CD8-positive, alpha-beta memory T cell (primary cell): ENCODE data around the gene ANKRD13D. TPM values are rescaled to one million over a fixed set of nuclear protein-coding genes. Genes with fewer than 3 reads are reported as not detected.

Experiments used
- CTCF ChIA-PET: fragments of 350-600 bp; sonication (Branson Sonifier 250); formaldehyde crosslinking; loops from one replicate; lab custom pipeline; 2021; ENCODE audit warnings: antibody characterized with exemption; lab: Charles Lee
- POLR2A ChIA-PET: fragments of 350-600 bp; sonication (Branson Sonifier 250); formaldehyde crosslinking; loops from one replicate; lab custom pipeline; 2021; ENCODE audit warnings: antibody characterized with exemption; lab: Charles Lee
- DNase-seq, 5 donors: peaks; one replicate each; pipeline versions ENCODE4 v3.0.0 to v3.0.0-alpha.2; 2020 to 2022; ENCODE audit warnings: mixed read lengths in 1 of 5
- H3K27ac ChIP-seq: one replicate; pipeline ENCODE4 v1.7.0; 2013; ENCODE audit warnings: low read depth, mild to moderate bottlenecking, low read length, moderate library complexity
- H3K27me3 ChIP-seq: 2 replicates; pipeline ENCODE4 v1.7.0; 2013; ENCODE audit warnings: low read length, mild to moderate bottlenecking; ENCODE audit not compliant: insufficient read depth, poor library complexity, severe bottlenecking
- H3K36me3 ChIP-seq: 2 replicates; pipeline ENCODE4 v1.7.0; 2013; ENCODE audit warnings: mild to moderate bottlenecking, low read length, moderate library complexity; ENCODE audit not compliant: insufficient read depth
- H3K4me1 ChIP-seq: 2 replicates; pipeline ENCODE4 v1.7.0; 2013; ENCODE audit warnings: mild to moderate bottlenecking, low read length, moderate library complexity; ENCODE audit not compliant: insufficient read depth
- H3K4me3 ChIP-seq: 2 replicates; pipeline ENCODE4 v1.7.0; 2013; ENCODE audit warnings: mild to moderate bottlenecking, low read length
- H3K9me3 ChIP-seq: 2 replicates; pipeline ENCODE4 v1.7.0; 2013; ENCODE audit warnings: mild to moderate bottlenecking, low read length
- H3K27ac Mint-ChIP-seq, 8 donors: one replicate each; pipeline ENCODE4 v1.8.0; 2020 to 2021; ENCODE audit warnings: mixed read lengths in 8 of 8, mild to moderate bottlenecking in 6 of 8, inconsistent platforms in 3 of 8, moderate library complexity in 3 of 8
- H3K27me3 Mint-ChIP-seq, 2 donors: one replicate each; pipeline ENCODE4 v1.8.0; 2020 to 2021; ENCODE audit warnings: mixed read lengths in 2 of 2, mild to moderate bottlenecking in 1 of 2, moderate library complexity in 1 of 2
- H3K36me3 Mint-ChIP-seq, 3 donors: one replicate each; pipeline ENCODE4 v1.8.0; 2020 to 2021; ENCODE audit warnings: mixed read lengths in 3 of 3, inconsistent platforms in 1 of 3, mild to moderate bottlenecking in 1 of 3
- H3K4me1 Mint-ChIP-seq, 3 donors: one replicate each; pipeline ENCODE4 v1.8.0; 2020 to 2021; ENCODE audit warnings: mixed read lengths in 3 of 3, inconsistent platforms in 1 of 3, mild to moderate bottlenecking in 1 of 3
- H3K4me3 Mint-ChIP-seq, 7 donors: one replicate each; pipeline ENCODE4 v1.8.0; 2020 to 2021; ENCODE audit warnings: mixed read lengths in 7 of 7, mild to moderate bottlenecking in 6 of 7, moderate library complexity in 4 of 7, inconsistent platforms in 2 of 7
- H3K9me3 Mint-ChIP-seq, 5 donors: one replicate each; pipeline ENCODE4 v1.8.0; 2020 to 2022; ENCODE audit warnings: mixed read lengths in 5 of 5, mild to moderate bottlenecking in 3 of 5, moderate library complexity in 2 of 5, inconsistent platforms in 1 of 5
- polyA plus RNA-seq: library from polyadenylated mRNA; unstranded; fragments of 300-500 nt; fragmentation: Illumina TruSeq; gene quantifications from one replicate; pipeline ENCODE4 v1.2.3, GENCODE V29; 2021
- total RNA-seq, 2 experiments: library from RNA; stranded (reverse); gene quantifications; one replicate each; pipeline ENCODE4 v1.2.3, GENCODE V29; 2021

Gene ANKRD13D
- total and polyA plus RNA-seq, 3 experiments from 2014 or later: 23.9 to 90.1 (median 84.9) TPM

DNA sequence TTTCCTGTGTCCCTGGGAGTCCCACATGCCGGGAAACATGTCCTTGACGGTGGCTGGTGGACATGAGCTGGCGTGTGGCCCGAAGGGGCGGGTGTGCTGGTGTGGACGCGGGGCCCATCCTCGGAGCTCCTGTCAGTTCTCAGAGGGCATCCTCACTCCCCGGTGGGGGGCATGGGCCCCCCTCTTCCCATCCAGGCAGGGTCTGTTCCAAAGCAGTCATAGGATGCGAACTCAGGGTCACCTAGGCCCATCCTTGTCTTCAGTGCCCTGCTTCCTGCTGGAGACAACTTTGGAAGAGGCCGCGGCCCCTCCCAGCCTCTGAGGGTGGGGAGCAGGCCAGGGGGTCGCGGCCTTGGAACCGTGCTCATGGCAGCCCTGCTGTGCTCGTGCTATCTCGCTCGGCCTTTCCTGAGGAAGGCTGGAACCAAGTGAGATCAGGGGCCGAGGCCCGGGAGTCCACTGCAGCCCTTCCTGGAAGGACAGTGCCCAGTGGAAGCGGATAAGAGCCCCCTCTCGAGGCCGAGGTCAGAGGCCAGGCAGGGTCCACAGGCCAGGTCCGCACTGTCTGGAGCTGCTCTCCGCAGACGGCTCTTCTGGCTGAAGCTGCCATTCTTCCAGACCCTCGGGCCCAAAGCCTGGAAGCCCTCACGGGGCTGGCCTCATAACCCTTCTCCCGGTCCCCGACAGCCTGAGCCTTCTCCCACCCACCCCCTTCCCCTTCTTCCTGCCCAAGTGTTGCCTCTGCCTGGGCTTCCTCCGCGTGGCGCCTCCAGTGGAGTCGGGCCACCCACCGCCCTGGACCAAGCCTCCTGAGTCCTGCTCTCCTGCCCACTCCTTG lies 14.1 kb upstream of the ANKRD13D start:
- Mint-ChIP-seq H3K27ac (peak overlapping the region; percentile 86 to 99 (median 98)), H3K36me3 (peaks cover 0 to 72% (median 5%) of the 10 kb centered on the region in 3 donors), H3K9me3 (peaks cover 0 to 3% (median 0%) of the 10 kb centered on the region in 5 donors), H3K4me3 (peak overlapping the region; percentile 59 to 90 (median 80)), H3K27me3 (peaks cover 0 to 2% of the 10 kb centered on the region in 2 donors), H3K4me1 (peaks cover 79 to 97% (median 88%) of the 10 kb centered on the region in 3 donors)
- Histone ChIP-seq H3K27me3 (no peaks in the 10 kb centered on the region), H3K9me3 (no peaks in the 10 kb centered on the region), H3K4me3 (no peak overlapping the region), H3K27ac (peak overlapping the region; percentile 24), H3K4me1 (peaks cover 100% of the 10 kb centered on the region), H3K36me3 (peaks cover 32% of the 10 kb centered on the region)
- peak in 1 of 5 donors; percentile 45 for DNase-seq
- ChIA-PET POLR2A (interaction anchor here (12.9 kb wide), 1 partner anchor 14 kb away, joined by 283 read pairs; the partner anchor contains the start of gene ANKRD13D), CTCF (interaction anchor here (1.5 to 2.2 kb wide), 2 partner anchors 12 to 42 kb away, joined by 4 to 5 read pairs; no protein-coding TSS in a partner anchor)

- Histone ChIP-seq H3K27me3 (no peaks in the 10 kb centered on the region), H3K4me1 (peaks cover 100% of the 10 kb centered on the region), H3K36me3 (peaks cover 38% of the 10 kb centered on the region), H3K4me3 (peak overlapping the region; percentile 62), H3K27ac (peak overlapping the region; percentile 47), H3K9me3 (no peaks in the 10 kb centered on the region)
- Mint-ChIP-seq H3K27ac (peak overlapping the region; percentile 86 to 99 (median 98)), H3K4me3 (peak overlapping the region; percentile 75 to 89 (median 81)), H3K36me3 (peaks cover 0 to 73% (median 6%) of the 10 kb centered on the region in 3 donors), H3K27me3 (peaks cover 0 to 2% of the 10 kb centered on the region in 2 donors), H3K9me3 (peaks cover 0 to 2% (median 0%) of the 10 kb centered on the region in 5 donors), H3K4me1 (peaks cover 76 to 93% (median 84%) of the 10 kb centered on the region in 3 donors)
- CTCF ChIA-PET: interaction anchor here (1.0 to 2.7 kb wide), 4 partner anchors 8 to 42 kb away, joined by 4 to 11 read pairs (median 4); no protein-coding TSS in a partner anchor
- POLR2A ChIA-PET: interaction anchor here (0.8 to 12.9 kb wide), 2 partner anchors 13 to 209 kb away, joined by 3 to 283 read pairs; partner anchors contain the start of gene ANKRD13D
- DNase-seq: peak in 2 of 5 donors; percentile 52 to 59
Measured at GRCh38 chr11:67275606-67276409, 13.3 kb upstream of the ANKRD13D start.

GRCh38 chr11:67276781-67277230 lies 12.3 kb upstream of the ANKRD13D start:
- peaks cover 66 to 83% (median 74%) of the 10 kb centered on the region in 3 donors for H3K4me1 Mint-ChIP-seq
- H3K27ac Mint-ChIP-seq: peak overlapping the region; percentile 86 to 99 (median 98)
- POLR2A ChIA-PET: interaction anchor here (1.0 to 12.9 kb wide), 7 partner anchors 9 to 41 kb away, joined by 3 to 283 read pairs (median 6); partner anchors contain the start of genes ANKRD13D, GRK2 and SSH3
- Histone ChIP-seq H3K27me3 (no peaks in the 10 kb centered on the region), H3K36me3 (peaks cover 48% of the 10 kb centered on the region), H3K4me3 (peak overlapping the region; percentile 62), H3K9me3 (no peaks in the 10 kb centered on the region), H3K27ac (peak overlapping the region; percentile 89), H3K4me1 (peaks cover 92% of the 10 kb centered on the region)
- peak in 2 of 5 donors; percentile 55 to 65 for DNase-seq
- no peaks in the 10 kb centered on the region for H3K27me3 Mint-ChIP-seq
- CTCF ChIA-PET: interaction anchor here (0.9 to 3.5 kb wide), 11 partner anchors 9 to 137 kb away, joined by 3 to 33 read pairs (median 7); partner anchors contain the start of genes ANKRD13D, GRK2 and POLD4
- peak overlapping the region; percentile 75 to 89 (median 81) for H3K4me3 Mint-ChIP-seq
- H3K36me3 Mint-ChIP-seq: peaks cover 0 to 73% (median 4%) of the 10 kb centered on the region in 3 donors
- H3K9me3 Mint-ChIP-seq: peaks cover 0 to 2% (median 0%) of the 10 kb centered on the region in 5 donors

DNA sequence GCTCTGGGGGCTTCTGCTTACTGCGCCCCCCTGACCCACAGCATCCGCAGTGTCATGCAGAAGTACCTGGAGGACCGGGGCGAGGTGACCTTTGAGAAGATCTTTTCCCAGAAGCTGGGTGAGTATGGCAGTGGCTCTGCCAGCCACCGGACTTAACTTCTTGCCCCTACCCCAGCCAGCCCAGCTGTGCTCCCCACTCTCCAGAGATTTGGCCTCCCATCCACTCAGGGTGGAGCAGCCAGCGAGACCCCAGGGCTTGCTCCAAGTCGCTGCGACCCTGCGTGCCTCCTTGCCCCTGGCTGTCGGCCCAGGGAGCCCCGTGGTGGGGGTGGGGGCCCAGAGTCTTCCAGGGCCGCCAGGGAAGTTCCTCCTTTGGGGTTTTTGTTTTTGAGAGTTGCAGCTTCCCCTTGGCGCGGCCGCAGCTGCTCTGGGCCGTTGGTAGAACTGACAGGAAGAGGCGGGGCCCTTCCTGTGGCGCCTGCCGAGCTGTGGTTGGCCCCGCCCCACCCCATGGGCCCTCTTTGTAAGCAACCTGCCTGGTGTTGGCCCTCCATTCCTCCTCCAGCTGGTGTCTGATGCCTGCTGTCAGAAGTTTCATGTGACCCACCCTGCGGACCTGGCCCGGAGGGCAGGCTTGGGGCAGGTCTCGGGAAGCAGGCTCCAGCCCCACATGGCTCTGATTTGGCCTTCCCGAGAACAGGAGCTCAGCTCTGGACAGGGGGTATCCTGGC lies 11.7 kb upstream of the ANKRD13D start:
- CTCF ChIA-PET: interaction anchor here (0.8 to 3.5 kb wide), 13 partner anchors 9 to 197 kb away, joined by 3 to 33 read pairs (median 7); partner anchors contain the start of genes ANKRD13D, GRK2 and POLD4
- Histone ChIP-seq H3K9me3 (no peaks in the 10 kb centered on the region), H3K4me1 (peaks cover 88% of the 10 kb centered on the region), H3K4me3 (peak overlapping the region; percentile 62), H3K27ac (peak overlapping the region; percentile 89), H3K27me3 (no peaks in the 10 kb centered on the region), H3K36me3 (peaks cover 54% of the 10 kb centered on the region)
- peak overlapping the region; percentile 75 to 89 (median 81) for H3K4me3 Mint-ChIP-seq
- peaks cover 61 to 79% (median 68%) of the 10 kb centered on the region in 3 donors for H3K4me1 Mint-ChIP-seq
- peaks cover 0 to 72% (median 5%) of the 10 kb centered on the region in 3 donors for H3K36me3 Mint-ChIP-seq
- peak overlapping the region; percentile 86 to 99 (median 98) for H3K27ac Mint-ChIP-seq
- DNase-seq: peak; percentile 87 to 95 (median 94)
- peaks cover 0 to 2% (median 0%) of the 10 kb centered on the region in 5 donors for H3K9me3 Mint-ChIP-seq
- no peaks in the 10 kb centered on the region for H3K27me3 Mint-ChIP-seq
- POLR2A ChIA-PET: interaction anchor here (1.0 to 12.9 kb wide), 11 partner anchors 10 to 128 kb away, joined by 3 to 283 read pairs (median 5); partner anchors contain the start of genes ANKRD13D, GRK2, POLD4 and SSH3

- Mint-ChIP-seq H3K27ac (peak overlapping the region; percentile 86 to 99 (median 98)), H3K4me1 (peaks cover 54 to 73% (median 58%) of the 10 kb centered on the region in 3 donors), H3K9me3 (peaks cover 0 to 2% (median 0%) of the 10 kb centered on the region in 5 donors), H3K36me3 (peaks cover 0 to 75% (median 6%) of the 10 kb centered on the region in 3 donors), H3K27me3 (no peaks in the 10 kb centered on the region), H3K4me3 (peak overlapping the region; percentile 75 to 89 (median 81))
- Histone ChIP-seq H3K9me3 (no peaks in the 10 kb centered on the region), H3K4me1 (peaks cover 88% of the 10 kb centered on the region), H3K4me3 (peak overlapping the region; percentile 59), H3K27ac (peak overlapping the region; percentile 68), H3K27me3 (no peaks in the 10 kb centered on the region), H3K36me3 (peaks cover 64% of the 10 kb centered on the region)
- ChIA-PET CTCF (interaction anchor here (0.8 to 3.5 kb wide), 11 partner anchors 10 to 198 kb away, joined by 3 to 33 read pairs (median 7); partner anchors contain the start of genes ANKRD13D, GRK2 and POLD4), POLR2A (interaction anchor here (1.0 to 12.9 kb wide), 12 partner anchors 7 to 127 kb away, joined by 3 to 283 read pairs (median 6); partner anchors contain the start of genes ANKRD13D, GRK2, POLD4 and SSH3)
- peak in 1 of 5 donors; percentile 40 for DNase-seq
Measured at GRCh38 chr11:67278135-67278938, 10.8 kb upstream of the ANKRD13D start.
